GM23338 (cell line): ENCODE measurements around the gene ADGRV1. TPM values are rescaled to one million over a fixed set of nuclear protein-coding genes. Genes with fewer than 3 reads are reported as not detected.

Source experiments
- ATAC-seq: fragments of 200-7000 bp; cut with Tn5 transposase; 3 replicates; pipeline ENCODE4 v1.9.1; 2020
- DNase-seq: peaks from one replicate; pipeline ENCODE4 v3.0.0-alpha.2; 2015; ENCODE audit warnings: low spot score
- H2AFZ ChIP-seq: fragments of 200-600 bp; sonication (generic); 2 replicates; pipeline ENCODE4 v1.8.0; 2016; ENCODE audit warnings: antibody characterized with exemption, mild to moderate bottlenecking, moderate library complexity
- H3F3A ChIP-seq: fragments of 200-600 bp; sonication (generic); replicated peaks from 2 replicates; pipeline ENCODE4 v1.8.0; 2017; ENCODE audit warnings: antibody characterized with exemption, mixed run types, low read depth
- H3K27ac ChIP-seq: fragments of 200-600 bp; sonication (generic); 2 replicates; pipeline ENCODE4 v1.6.1; 2016; ENCODE audit warnings: low read depth
- H3K27me3 ChIP-seq: fragments of 200-600 bp; sonication (generic); 2 replicates; pipeline ENCODE4 v1.8.0; 2016; ENCODE audit warnings: mild to moderate bottlenecking, mixed run types, moderate library complexity; ENCODE audit not compliant: insufficient read depth
- H3K36me3 ChIP-seq: fragments of 200-600 bp; sonication (generic); 2 replicates; pipeline ENCODE4 v1.8.0; 2016; ENCODE audit warnings: mild to moderate bottlenecking; ENCODE audit not compliant: insufficient read depth
- H3K4me1 ChIP-seq: fragments of 200-600 bp; sonication (generic); 2 replicates; pipeline ENCODE4 v1.8.0; 2016; ENCODE audit warnings: mild to moderate bottlenecking, moderate library complexity; ENCODE audit not compliant: insufficient read depth
- H3K4me2 ChIP-seq: fragments of 200-600 bp; sonication (generic); 2 replicates; pipeline ENCODE4 v1.7.1; 2017; ENCODE audit warnings: mixed run types
- H3K4me3 ChIP-seq: fragments of 200-600 bp; sonication (generic); 2 replicates; pipeline ENCODE4 v1.6.1; 2016; ENCODE audit warnings: mixed run types
- H3K79me2 ChIP-seq: fragments of 200-600 bp; sonication (generic); replicated peaks from 2 replicates; pipeline ENCODE4 v1.8.0; 2017; ENCODE audit warnings: mild to moderate bottlenecking; ENCODE audit not compliant: insufficient read depth
- H3K9me2 ChIP-seq: fragments of 200-600 bp; sonication (generic); 2 replicates; pipeline ENCODE4 v1.8.0; 2017; ENCODE audit not compliant: insufficient read depth
- H4K20me1 ChIP-seq: fragments of 200-600 bp; sonication (generic); replicated peaks from 2 replicates; pipeline ENCODE4 v1.8.0; 2017; ENCODE audit warnings: mild to moderate bottlenecking; ENCODE audit not compliant: insufficient read depth
- H3K27ac Mint-ChIP-seq: 2 replicates; pipeline ENCODE4 v1.8.0; 2020; ENCODE audit warnings: inconsistent platforms, mild to moderate bottlenecking, moderate library complexity, mixed read lengths
- H3K27me3 Mint-ChIP-seq: 3 replicates; pipeline ENCODE4 v1.8.0; 2022; ENCODE audit warnings: low read depth, mild to moderate bottlenecking, moderate library complexity, mixed read lengths, inconsistent platforms; ENCODE audit not compliant: insufficient read depth, poor library complexity
- H3K36me3 Mint-ChIP-seq: 3 replicates; pipeline ENCODE4 v1.8.0; 2021; ENCODE audit warnings: low read depth, mild to moderate bottlenecking, inconsistent platforms, moderate library complexity, mixed read lengths
- H3K4me1 Mint-ChIP-seq: 3 replicates; pipeline ENCODE4 v1.8.0; 2020; ENCODE audit warnings: mild to moderate bottlenecking, inconsistent platforms, mixed read lengths
- H3K4me3 Mint-ChIP-seq: 3 replicates; pipeline ENCODE4 v1.8.0; 2021; ENCODE audit warnings: moderate library complexity, mild to moderate bottlenecking, inconsistent platforms, mixed read lengths
- H3K9me3 Mint-ChIP-seq: 3 replicates; pipeline ENCODE4 v1.8.0; 2020; ENCODE audit warnings: moderate library complexity, mild to moderate bottlenecking, inconsistent platforms, mixed read lengths
- CREB1 ChIP-seq: fragments of 250-450 bp; sonication (Bioruptor Pico); IDR thresholded peaks from 2 replicates; pipeline ENCODE4 v1.5.0; 2020; ENCODE audit warnings: low read depth, mild to moderate bottlenecking, moderate library complexity
- ETS1 ChIP-seq: IDR thresholded peaks from 2 replicates; pipeline ENCODE4 v1.6.1; 2016; ENCODE audit warnings: antibody characterized with exemption
- EZH2phosphoT487 ChIP-seq: fragments of 200-600 bp; sonication (generic); IDR thresholded peaks from one replicate; pipeline ENCODE4 v1.8.1; 2018; ENCODE audit warnings: antibody characterized with exemption; ENCODE audit not compliant: unreplicated experiment
- JUNB ChIP-seq: IDR thresholded peaks from one replicate; pipeline ENCODE4 v1.6.1; 2016; ENCODE audit warnings: antibody characterized with exemption; ENCODE audit not compliant: unreplicated experiment
- NANOG ChIP-seq: IDR thresholded peaks from 2 replicates; pipeline ENCODE4 v1.6.1; 2016; ENCODE audit warnings: antibody characterized with exemption, borderline replicate concordance
- POLR2AphosphoS5 ChIP-seq: IDR thresholded peaks from 2 replicates; pipeline ENCODE4 v1.6.1; 2016; ENCODE audit warnings: antibody characterized with exemption, low read depth
- REST ChIP-seq: IDR thresholded peaks from one replicate; pipeline ENCODE4 v1.6.1; 2018; ENCODE audit warnings: antibody characterized with exemption; ENCODE audit not compliant: unreplicated experiment
- STAT1 ChIP-seq: IDR thresholded peaks from one replicate; pipeline ENCODE4 v1.6.1; 2016; ENCODE audit warnings: antibody characterized with exemption; ENCODE audit not compliant: unreplicated experiment
- ZNF114 ChIP-seq: fragments of 250-450 bp; sonication (Bioruptor Pico); IDR thresholded peaks from 2 replicates; pipeline ENCODE4 v1.5.0; 2020; ENCODE audit warnings: mild to moderate bottlenecking, moderate library complexity
- ZNF331 ChIP-seq: fragments of 250-450 bp; sonication (Bioruptor Pico); IDR thresholded peaks from 2 replicates; pipeline ENCODE4 v1.5.0; 2020; ENCODE audit warnings: low read depth, mild to moderate bottlenecking, moderate library complexity
- polyA plus RNA-seq: library from polyadenylated mRNA; unstranded; fragments of >200 nt; fragmentation: Nextera tagmentation; extraction: Ambion mirVana; gene quantifications from 2 replicates; pipeline ENCODE4 v1.2.1, GENCODE V29; 2016
- total RNA-seq: library from RNA; depleted of rRNA; stranded (reverse); fragments of >200 nt; shearing (Covaris generic); gene quantifications from 2 replicates; pipeline ENCODE4 v1.2.3, GENCODE V29; 2014

The ADGRV1 gene
- total and polyA plus RNA-seq, 2 experiments from 2014 or later, result 46.1 to 149 TPM

- no peaks in the 10 kb centered on the region for H3K27me3 Mint-ChIP-seq
- peaks cover 4% of the 10 kb centered on the region; the same call in 2 of the 3 replicates for H3K9me3 Mint-ChIP-seq
- TF ChIP-seq ZNF331 (CRISPR knock-in tag), result no peak
- Histone ChIP-seq H3K9me2 (no peaks in the 10 kb centered on the region), H3K36me3 (peaks cover 7% of the 10 kb centered on the region; the same call in 1 of the 2 replicates), H3K27me3 (no peaks in the 10 kb centered on the region), H2AFZ (no peak overlapping the region), H3K4me1 (peaks cover 14% of the 10 kb centered on the region), H3K27ac (no peak overlapping the region), H3K79me2 (no peaks in the 10 kb centered on the region), H3K4me2 (no peak overlapping the region), H3K4me3 (no peak overlapping the region), H3F3A (no peaks in the 10 kb centered on the region), H4K20me1 (no peaks in the 10 kb centered on the region)
- no peak overlapping the region for H3K27ac Mint-ChIP-seq
- ATAC-seq (no peak), DNase-seq (no peak)
- peaks cover 15% of the 10 kb centered on the region for H3K4me1 Mint-ChIP-seq
- peaks cover 24% of the 10 kb centered on the region for H3K36me3 Mint-ChIP-seq
- H3K4me3 Mint-ChIP-seq, result no peak overlapping the region
Observed at GRCh38 chr5:91042247-91042935, 483.8 kb downstream of the ADGRV1 start.

GRCh38 chr5:91042936-91043255 lies 484.3 kb downstream of the ADGRV1 start:
- Histone ChIP-seq H3K36me3 (peaks cover 7% of the 10 kb centered on the region; the same call in 1 of the 2 replicates), H2AFZ (no peak overlapping the region), H3F3A (no peaks in the 10 kb centered on the region), H3K4me1 (peaks cover 9% of the 10 kb centered on the region), H3K4me3 (no peak overlapping the region), H3K27me3 (no peaks in the 10 kb centered on the region), H3K4me2 (no peak overlapping the region), H4K20me1 (no peaks in the 10 kb centered on the region), H3K27ac (no peak overlapping the region), H3K9me2 (no peaks in the 10 kb centered on the region), H3K79me2 (no peaks in the 10 kb centered on the region)
- ATAC-seq, result no peak
- H3K9me3 Mint-ChIP-seq, result peaks cover 4% of the 10 kb centered on the region; the same call in 2 of the 3 replicates
- H3K36me3 Mint-ChIP-seq, result peaks cover 24% of the 10 kb centered on the region
- peaks cover 11% of the 10 kb centered on the region for H3K4me1 Mint-ChIP-seq
- DNase-seq, result no peak
- no peak overlapping the region for H3K4me3 Mint-ChIP-seq
- no peak overlapping the region for H3K27ac Mint-ChIP-seq
- no peaks in the 10 kb centered on the region for H3K27me3 Mint-ChIP-seq
- TF ChIP-seq CREB1 (CRISPR knock-in tag), result no peak
- no peak for TF ChIP-seq REST
- TF ChIP-seq EZH2phosphoT487, result no peak

- H3K27ac ChIP-seq, result no peak overlapping the region
- no peak overlapping the region for H3K27ac Mint-ChIP-seq
- H3K9me2 ChIP-seq, result no peaks in the 10 kb centered on the region
- H3K4me1 Mint-ChIP-seq, result peaks cover 7% of the 10 kb centered on the region
- no peak overlapping the region for H3K4me3 ChIP-seq
- no peak overlapping the region for H3K4me2 ChIP-seq
- H3K27me3 Mint-ChIP-seq, result no peaks in the 10 kb centered on the region
- H3F3A ChIP-seq, result no peaks in the 10 kb centered on the region
- peaks cover 4% of the 10 kb centered on the region; the same call in 1 of the 3 replicates for H3K9me3 Mint-ChIP-seq
- no peak overlapping the region for H3K4me3 Mint-ChIP-seq
- peaks cover 13% of the 10 kb centered on the region for H3K36me3 Mint-ChIP-seq
- no peaks in the 10 kb centered on the region for H3K27me3 ChIP-seq
- H3K4me1 ChIP-seq, result no peaks in the 10 kb centered on the region
- ATAC-seq (no peak), DNase-seq (no peak)
- H3K79me2 ChIP-seq, result no peaks in the 10 kb centered on the region
- no peaks in the 10 kb centered on the region for H4K20me1 ChIP-seq
- H2AFZ ChIP-seq, result no peak overlapping the region
- H3K36me3 ChIP-seq, result no peaks in the 10 kb centered on the region
- TF ChIP-seq ZNF331 (CRISPR knock-in tag) (no peak), JUNB (no peak), CREB1 (CRISPR knock-in tag) (no peak), STAT1 (no peak), ZNF114 (CRISPR knock-in tag) (no peak), ETS1 (no peak), NANOG (no peak), EZH2phosphoT487 (no peak), POLR2AphosphoS5 (no peak), REST (no peak)
Observed at GRCh38 chr5:91048073-91048472, 489.5 kb downstream of the ADGRV1 start.
